ENCODE results near the gene LMNTD1. TPM values are rescaled to one million over a fixed set of nuclear protein-coding genes. Genes with fewer than 3 reads are reported as not detected.
"Not testable (repeated sequence)": the region's sequence is repeated elsewhere in the genome, so short reads cannot be mapped to it uniquely, and the experiment has no call there.

LMNTD1 gene
- polyA plus RNA-seq, 1 of the 3 experiments (the other 2 are of a cell fraction) = 0.20 TPM

DNA sequence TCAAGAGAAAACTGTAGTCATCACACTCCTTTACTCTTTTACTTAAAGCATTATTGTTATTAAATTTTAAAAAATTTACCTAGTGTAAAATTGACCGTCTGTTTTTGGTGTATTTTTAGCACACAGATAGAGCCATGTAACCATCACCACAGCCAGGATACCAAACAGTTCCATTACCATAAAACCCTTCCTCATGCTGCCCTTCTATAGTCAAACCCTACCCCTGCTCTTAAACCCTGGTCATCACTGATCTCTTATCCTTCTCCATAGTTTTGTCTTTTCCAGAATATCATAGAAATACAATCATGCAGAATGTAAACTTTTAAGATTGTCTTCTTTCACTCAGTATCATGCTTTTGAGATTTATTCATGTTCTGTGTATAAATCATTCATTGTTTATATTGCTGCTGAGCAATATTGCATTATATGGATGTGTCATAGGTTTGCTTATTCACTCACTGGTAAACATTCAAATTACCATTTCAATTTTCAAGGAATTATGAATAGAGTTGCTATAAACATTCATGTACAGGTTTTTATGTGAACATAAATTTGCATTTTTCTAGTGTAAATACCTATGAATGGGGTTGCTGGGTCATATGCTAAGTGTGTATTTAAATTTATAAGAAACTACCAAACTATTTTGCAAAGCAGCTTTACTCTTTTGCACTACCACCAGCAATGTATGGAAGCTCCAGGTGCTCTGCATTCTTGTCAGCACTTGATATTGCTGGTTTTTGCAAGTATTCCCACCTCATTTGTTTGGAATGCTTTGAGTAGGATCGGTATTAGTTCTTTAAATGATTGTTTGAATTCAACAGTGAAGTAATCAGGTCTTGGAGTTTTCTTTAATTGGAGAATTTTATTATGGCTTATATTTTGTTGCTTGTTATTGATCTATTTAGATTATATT lies 125.5 kb downstream of the LMNTD1 start (continued):
- TF ChIP-seq RCOR1 (IDR thresholded peaks at IDR 0.05; ENCODE audit: low read length) = no peak

DNA sequence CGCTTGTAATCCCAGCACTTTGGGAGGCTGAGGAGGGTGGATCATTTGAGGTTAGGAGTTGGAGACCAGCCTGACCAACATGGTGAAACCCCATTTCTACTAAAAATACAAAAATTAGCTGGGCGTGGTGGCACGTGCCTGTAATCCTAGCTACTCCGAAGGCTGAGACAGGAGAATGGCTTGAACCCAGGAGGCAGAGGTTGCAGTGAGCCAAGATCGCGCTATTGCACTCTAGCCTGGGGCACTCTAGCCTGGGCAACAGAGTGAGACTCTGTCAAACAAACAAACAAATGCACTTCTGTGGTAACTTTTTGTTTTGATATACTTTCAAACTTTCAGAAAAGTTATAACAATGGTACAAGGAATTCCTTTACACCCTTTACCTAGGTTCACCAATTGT lies 126.3 kb downstream of the LMNTD1 start:
- H3K9me2 ChIP-seq; H3K79me2 ChIP-seq (ENCODE audit: insufficient read depth); H3K9ac ChIP-seq; DNase-seq; POLR2A ChIA-PET; H4K20me1 ChIP-seq (ENCODE audit: insufficient read depth); H3K4me1 ChIP-seq (ENCODE audit: control insufficient read depth in 1 of 2, insufficient read depth in 2 of 2, low read depth in 1 of 2, low read length in 1 of 2); H3K36me3 ChIP-seq (replicated peaks in 1 of 2; ENCODE audit: control insufficient read depth in 1 of 2, insufficient read depth in 2 of 2, low read length in 1 of 2); H3K9me3 ChIP-seq; H3K4me3 ChIP-seq (ENCODE audit: low read depth in 2 of 2, low read length in 1 of 2); H3K27me3 ChIP-seq (ENCODE audit: insufficient read depth); H3K27ac ChIP-seq (ENCODE audit: low read depth in 2 of 2, low read length in 1 of 2); H3K4me2 ChIP-seq; H3F3A ChIP-seq (replicated peaks; ENCODE audit: insufficient read depth); H2AFZ ChIP-seq (ENCODE audit: low read depth): not testable (repeated sequence)
- 93% methylated on average over 6 of the region's 6 CpGs for WGBS (ENCODE audit: low lambda C conversion rate)
- CTCF ChIA-PET = interaction anchor here (1.1 to 1.5 kb wide), 3 partner anchors 9 to 532 kb away, joined by 3 to 4 read pairs (median 4); no protein-coding TSS in a partner anchor

Small RNA genes within 50 kb of the gene (small RNA-seq; reads per million reads assigned to genes)
- 0 reads per million in 7 experiments for gene TUBB4BP1
